Bronchial epithelial cell (primary cell): Measurements from ENCODE around the gene HDAC4. TPM values are rescaled to one million over a fixed set of nuclear protein-coding genes. Genes with fewer than 3 reads are reported as not detected.
"Not testable (repeated sequence)": the region's sequence is repeated elsewhere in the genome, so short reads cannot be mapped to it uniquely, and the experiment has no call there.

ENCODE experiments used
- DNase-seq: peaks from one replicate; pipeline ENCODE4 v3.0.0-alpha.2; 2010; ENCODE audit warnings: low read depth
- FAIRE-seq: peaks from 2 replicates; lab custom pipeline; 2011; peaks lifted over from hg19 to GRCh38; lab: Jason Lieb, UNC
- H3K27me3 ChIP-seq: 2 replicates; pipeline ENCODE4 v1.5.1; 2011; ENCODE audit warnings: low read length; ENCODE audit not compliant: control insufficient read depth, insufficient read depth
- H3K36me3 ChIP-seq: 2 replicates; pipeline ENCODE4 v1.5.1; 2011; ENCODE audit warnings: low read length; ENCODE audit not compliant: control insufficient read depth, insufficient read depth
- H3K4me3 ChIP-seq: 2 replicates; pipeline ENCODE4 v1.5.1; 2011; ENCODE audit warnings: mild to moderate bottlenecking, low read depth, low read length, control low read depth
- total RNA-seq: library from RNA; depleted of rRNA; stranded (reverse); fragments of >200 nt; gene quantifications from 2 replicates; pipeline ENCODE4 v1.2.1, GENCODE V29; 2014
- TF ChIP-seq, protein P1 (sequence below): IDR thresholded peaks from 2 replicates; pipeline ENCODE4 v1.5.1; 2011; ENCODE audit warnings: mild to moderate bottlenecking, moderate library complexity, low read length, control low read depth, inconsistent platforms; ENCODE audit not compliant: insufficient read depth, severe bottlenecking

HDAC4 gene
- total RNA-seq, 1 donor from 2014 or later = 5.3 TPM

DNA sequence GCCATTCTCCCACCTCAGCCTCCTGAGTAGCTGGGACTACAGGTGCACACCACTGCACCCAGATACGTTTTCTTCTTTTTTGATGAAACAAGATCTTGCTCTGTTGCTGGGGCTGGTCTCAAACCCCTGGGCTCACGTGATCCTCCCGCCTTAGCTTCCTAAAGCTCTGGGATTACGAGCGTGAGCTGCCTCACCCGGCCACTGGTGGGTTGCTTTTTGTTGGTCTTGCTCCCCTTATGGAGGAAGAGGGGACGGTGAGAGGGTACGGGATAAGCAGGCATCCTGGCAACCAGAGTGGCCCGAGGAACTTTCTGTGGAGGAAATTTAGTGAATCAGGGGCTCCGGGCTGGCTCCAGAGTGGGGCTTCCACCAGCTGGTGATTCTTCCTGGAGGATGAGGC, 222.3 kb downstream of the HDAC4 start:
- FAIRE-seq (no peak), DNase-seq (no peak)
- no peaks in the 10 kb centered on the region for H3K36me3 ChIP-seq
- no peak overlapping the region for H3K4me3 ChIP-seq
- H3K27me3 ChIP-seq = no peaks in the 10 kb centered on the region
- TF ChIP-seq, protein P1, sequence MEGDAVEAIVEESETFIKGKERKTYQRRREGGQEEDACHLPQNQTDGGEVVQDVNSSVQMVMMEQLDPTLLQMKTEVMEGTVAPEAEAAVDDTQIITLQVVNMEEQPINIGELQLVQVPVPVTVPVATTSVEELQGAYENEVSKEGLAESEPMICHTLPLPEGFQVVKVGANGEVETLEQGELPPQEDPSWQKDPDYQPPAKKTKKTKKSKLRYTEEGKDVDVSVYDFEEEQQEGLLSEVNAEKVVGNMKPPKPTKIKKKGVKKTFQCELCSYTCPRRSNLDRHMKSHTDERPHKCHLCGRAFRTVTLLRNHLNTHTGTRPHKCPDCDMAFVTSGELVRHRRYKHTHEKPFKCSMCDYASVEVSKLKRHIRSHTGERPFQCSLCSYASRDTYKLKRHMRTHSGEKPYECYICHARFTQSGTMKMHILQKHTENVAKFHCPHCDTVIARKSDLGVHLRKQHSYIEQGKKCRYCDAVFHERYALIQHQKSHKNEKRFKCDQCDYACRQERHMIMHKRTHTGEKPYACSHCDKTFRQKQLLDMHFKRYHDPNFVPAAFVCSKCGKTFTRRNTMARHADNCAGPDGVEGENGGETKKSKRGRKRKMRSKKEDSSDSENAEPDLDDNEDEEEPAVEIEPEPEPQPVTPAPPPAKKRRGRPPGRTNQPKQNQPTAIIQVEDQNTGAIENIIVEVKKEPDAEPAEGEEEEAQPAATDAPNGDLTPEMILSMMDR = no peak

DNA sequence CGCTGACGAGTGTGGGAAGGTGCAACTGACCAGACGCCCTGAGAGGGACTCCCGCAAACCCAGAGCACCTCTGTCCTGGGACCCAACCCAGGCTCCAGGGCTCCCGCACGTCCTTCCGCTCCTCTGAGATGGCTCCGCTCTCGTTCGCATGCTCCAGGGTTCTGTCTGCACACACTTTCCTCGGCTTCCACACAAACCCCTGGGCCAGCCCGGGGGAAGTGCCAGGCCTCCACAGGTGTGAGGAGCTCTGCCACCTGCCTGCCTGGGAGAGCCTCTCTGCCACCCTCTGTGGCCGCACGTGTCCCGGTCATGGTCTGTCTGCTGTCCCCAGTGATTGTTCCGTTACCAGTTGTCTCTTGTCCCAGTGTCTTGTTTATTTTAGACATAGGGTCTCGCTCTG, 222.9 kb downstream of the HDAC4 start:
- TF ChIP-seq, protein P1 = no peak
- Histone ChIP-seq H3K36me3 (no peaks in the 10 kb centered on the region), H3K27me3 (no peaks in the 10 kb centered on the region), H3K4me3 (no peak overlapping the region)
- FAIRE-seq (no peak), DNase-seq (no peak)

DNA sequence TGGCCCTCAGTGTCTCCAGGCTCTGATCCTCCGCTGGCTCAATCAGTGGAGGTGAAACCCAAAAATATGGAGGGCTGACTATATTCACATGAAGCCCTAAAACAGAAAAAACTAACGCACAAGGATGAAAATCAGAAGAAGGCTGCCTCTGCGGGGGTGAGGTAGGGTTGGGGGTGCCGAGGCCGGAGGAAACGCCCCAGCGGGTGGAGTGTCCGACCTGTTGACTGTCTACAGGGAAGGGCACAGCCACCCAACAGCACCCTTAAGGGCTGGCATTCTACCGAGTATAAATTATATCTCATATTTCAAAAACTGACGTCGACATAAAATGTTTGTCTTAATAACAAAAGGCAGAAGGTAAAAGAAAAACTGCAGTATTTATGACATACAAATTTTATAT, 223.5 kb downstream of the HDAC4 start:
- Histone ChIP-seq H3K4me3 (no peak overlapping the region), H3K36me3 (no peaks in the 10 kb centered on the region), H3K27me3 (no peaks in the 10 kb centered on the region)
- DNase-seq = no peak
- FAIRE-seq = no peak
- TF ChIP-seq, protein P1 = no peak

DNA sequence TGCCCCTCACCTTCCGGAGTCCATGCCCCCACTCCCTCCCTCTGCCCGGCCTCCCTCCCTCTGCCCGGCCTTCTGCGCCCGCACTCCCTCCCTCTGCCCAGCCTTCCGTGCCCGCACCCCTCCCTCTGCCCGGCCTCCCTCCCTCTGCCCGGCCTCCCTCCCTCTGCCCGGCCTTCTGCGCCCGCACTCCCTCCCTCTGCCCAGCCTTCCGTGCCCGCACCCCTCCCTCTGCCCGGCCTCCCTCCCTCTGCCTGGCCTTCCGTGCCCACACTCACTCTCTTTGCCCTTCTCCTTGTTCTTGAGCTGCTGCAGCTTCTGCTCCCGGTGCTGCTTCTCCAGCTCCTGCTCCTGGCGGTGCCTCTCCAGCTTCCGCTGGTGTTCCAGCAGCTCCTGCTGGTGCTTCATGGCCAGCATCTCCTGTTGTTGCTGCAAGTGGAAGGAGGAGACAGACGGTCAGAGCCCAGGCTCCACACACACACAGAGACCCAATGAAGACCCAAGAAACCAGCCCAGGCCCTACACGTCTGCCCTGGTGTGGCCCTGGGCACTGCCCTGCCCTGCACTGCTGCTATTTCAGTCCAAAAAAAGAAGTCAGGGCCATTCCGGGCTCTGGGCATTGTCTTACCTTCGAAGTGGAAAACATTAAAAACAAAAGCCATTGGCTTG, 224.5 kb downstream of the HDAC4 start:
- DNase-seq, H3K36me3 ChIP-seq, FAIRE-seq, H3K4me3 ChIP-seq, H3K27me3 ChIP-seq: not testable (repeated sequence)

DNA sequence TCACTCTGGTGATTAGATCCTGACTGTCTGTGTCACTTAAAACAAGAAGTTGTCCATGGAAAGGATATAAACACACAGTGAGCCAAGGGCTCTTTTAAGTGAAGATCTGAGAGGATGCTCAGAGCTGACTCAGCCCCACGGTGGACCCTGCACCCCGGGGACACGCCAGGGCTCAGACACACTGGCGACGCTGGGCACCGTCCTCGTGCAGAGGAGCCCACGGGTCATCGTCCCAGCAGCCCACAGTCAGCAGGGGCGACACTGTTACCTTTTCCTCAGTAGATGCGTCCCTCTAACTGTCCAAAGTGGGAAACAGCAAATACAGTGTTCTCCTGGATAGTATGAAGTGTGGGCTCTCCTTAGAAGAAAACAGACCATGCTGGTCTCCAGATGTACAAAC, 225.6 kb downstream of the HDAC4 start:
- Histone ChIP-seq H3K4me3 (no peak overlapping the region), H3K36me3 (no peaks in the 10 kb centered on the region), H3K27me3 (no peaks in the 10 kb centered on the region)
- TF ChIP-seq, protein P1 = no peak
- FAIRE-seq (no peak), DNase-seq (no peak)

DNA sequence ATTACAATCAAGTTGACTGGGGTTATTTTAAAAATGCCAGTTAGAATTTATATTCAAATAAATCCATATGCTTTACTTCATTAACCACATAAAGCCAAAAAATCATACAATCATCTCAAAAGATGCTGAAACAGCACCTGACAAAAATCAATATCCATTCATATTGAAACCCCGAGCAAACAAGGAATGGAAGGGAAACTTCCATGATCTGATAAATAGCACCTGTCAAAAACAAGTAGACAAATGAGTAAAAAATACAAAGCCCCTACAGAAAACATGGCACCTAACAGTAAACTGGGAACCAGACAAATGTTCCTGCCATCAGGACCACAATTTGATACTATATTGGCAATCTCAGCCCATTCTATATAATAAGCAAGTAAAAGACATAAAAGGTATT, 227.5 kb downstream of the HDAC4 start:
- TF ChIP-seq, protein P1 = no peak
- no peak for FAIRE-seq
- H3K4me3 ChIP-seq = no peak overlapping the region
- DNase-seq = no peak
- no peaks in the 10 kb centered on the region for H3K27me3 ChIP-seq
- H3K36me3 ChIP-seq = no peaks in the 10 kb centered on the region
